GM23338 (cell line): ENCODE measurements around the gene TNFRSF8. TPM values are rescaled to one million over a fixed set of nuclear protein-coding genes. Genes with fewer than 3 reads are reported as not detected.
A peak's percentile ranks its signal among the peaks of the same experiment; 100 is the strongest.

Source experiments
- ATAC-seq: fragments of 200-7000 bp; cut with Tn5 transposase; 3 replicates; pipeline ENCODE4 v1.9.1; 2020
- DNase-seq: peaks from one replicate; pipeline ENCODE4 v3.0.0-alpha.2; 2015; ENCODE audit warnings: low spot score
- H2AFZ ChIP-seq: fragments of 200-600 bp; sonication (generic); 2 replicates; pipeline ENCODE4 v1.8.0; 2016; ENCODE audit warnings: antibody characterized with exemption, mild to moderate bottlenecking, moderate library complexity
- H3F3A ChIP-seq: fragments of 200-600 bp; sonication (generic); replicated peaks from 2 replicates; pipeline ENCODE4 v1.8.0; 2017; ENCODE audit warnings: antibody characterized with exemption, mixed run types, low read depth
- H3K27ac ChIP-seq: fragments of 200-600 bp; sonication (generic); 2 replicates; pipeline ENCODE4 v1.6.1; 2016; ENCODE audit warnings: low read depth
- H3K27me3 ChIP-seq: fragments of 200-600 bp; sonication (generic); 2 replicates; pipeline ENCODE4 v1.8.0; 2016; ENCODE audit warnings: mild to moderate bottlenecking, mixed run types, moderate library complexity; ENCODE audit not compliant: insufficient read depth
- H3K36me3 ChIP-seq: fragments of 200-600 bp; sonication (generic); 2 replicates; pipeline ENCODE4 v1.8.0; 2016; ENCODE audit warnings: mild to moderate bottlenecking; ENCODE audit not compliant: insufficient read depth
- H3K4me1 ChIP-seq: fragments of 200-600 bp; sonication (generic); 2 replicates; pipeline ENCODE4 v1.8.0; 2016; ENCODE audit warnings: mild to moderate bottlenecking, moderate library complexity; ENCODE audit not compliant: insufficient read depth
- H3K4me2 ChIP-seq: fragments of 200-600 bp; sonication (generic); 2 replicates; pipeline ENCODE4 v1.7.1; 2017; ENCODE audit warnings: mixed run types
- H3K4me3 ChIP-seq: fragments of 200-600 bp; sonication (generic); 2 replicates; pipeline ENCODE4 v1.6.1; 2016; ENCODE audit warnings: mixed run types
- H3K79me2 ChIP-seq: fragments of 200-600 bp; sonication (generic); replicated peaks from 2 replicates; pipeline ENCODE4 v1.8.0; 2017; ENCODE audit warnings: mild to moderate bottlenecking; ENCODE audit not compliant: insufficient read depth
- H3K9me2 ChIP-seq: fragments of 200-600 bp; sonication (generic); 2 replicates; pipeline ENCODE4 v1.8.0; 2017; ENCODE audit not compliant: insufficient read depth
- H4K20me1 ChIP-seq: fragments of 200-600 bp; sonication (generic); replicated peaks from 2 replicates; pipeline ENCODE4 v1.8.0; 2017; ENCODE audit warnings: mild to moderate bottlenecking; ENCODE audit not compliant: insufficient read depth
- H3K27ac Mint-ChIP-seq: 2 replicates; pipeline ENCODE4 v1.8.0; 2020; ENCODE audit warnings: inconsistent platforms, mild to moderate bottlenecking, moderate library complexity, mixed read lengths
- H3K27me3 Mint-ChIP-seq: 3 replicates; pipeline ENCODE4 v1.8.0; 2022; ENCODE audit warnings: low read depth, mild to moderate bottlenecking, moderate library complexity, mixed read lengths, inconsistent platforms; ENCODE audit not compliant: insufficient read depth, poor library complexity
- H3K36me3 Mint-ChIP-seq: 3 replicates; pipeline ENCODE4 v1.8.0; 2021; ENCODE audit warnings: low read depth, mild to moderate bottlenecking, inconsistent platforms, moderate library complexity, mixed read lengths
- H3K4me1 Mint-ChIP-seq: 3 replicates; pipeline ENCODE4 v1.8.0; 2020; ENCODE audit warnings: mild to moderate bottlenecking, inconsistent platforms, mixed read lengths
- H3K4me3 Mint-ChIP-seq: 3 replicates; pipeline ENCODE4 v1.8.0; 2021; ENCODE audit warnings: moderate library complexity, mild to moderate bottlenecking, inconsistent platforms, mixed read lengths
- H3K9me3 Mint-ChIP-seq: 3 replicates; pipeline ENCODE4 v1.8.0; 2020; ENCODE audit warnings: moderate library complexity, mild to moderate bottlenecking, inconsistent platforms, mixed read lengths
- CREB1 ChIP-seq: fragments of 250-450 bp; sonication (Bioruptor Pico); IDR thresholded peaks from 2 replicates; pipeline ENCODE4 v1.5.0; 2020; ENCODE audit warnings: low read depth, mild to moderate bottlenecking, moderate library complexity
- CTCF ChIP-seq, 2 experiments: fragments of 200-600 bp in 1 of 2; sonication (generic) in 1 of 2; conservative IDR thresholded peaks; 2 replicates each; pipeline versions ENCODE4 v1.5.1 to v1.6.1; 2016 to 2017; ENCODE audit warnings: antibody characterized with exemption in 2 of 2, low read depth in 2 of 2, mild to moderate bottlenecking in 2 of 2, moderate library complexity in 1 of 2
- ETS1 ChIP-seq: IDR thresholded peaks from 2 replicates; pipeline ENCODE4 v1.6.1; 2016; ENCODE audit warnings: antibody characterized with exemption
- EZH2 ChIP-seq: fragments of 200-600 bp; sonication (generic); IDR thresholded peaks from one replicate; pipeline ENCODE4 v1.8.0; 2017; ENCODE audit warnings: antibody characterized with exemption, mild to moderate bottlenecking, low read depth; ENCODE audit not compliant: unreplicated experiment
- EZH2phosphoT487 ChIP-seq: fragments of 200-600 bp; sonication (generic); IDR thresholded peaks from one replicate; pipeline ENCODE4 v1.8.1; 2018; ENCODE audit warnings: antibody characterized with exemption; ENCODE audit not compliant: unreplicated experiment
- JUNB ChIP-seq: IDR thresholded peaks from one replicate; pipeline ENCODE4 v1.6.1; 2016; ENCODE audit warnings: antibody characterized with exemption; ENCODE audit not compliant: unreplicated experiment
- NANOG ChIP-seq: IDR thresholded peaks from 2 replicates; pipeline ENCODE4 v1.6.1; 2016; ENCODE audit warnings: antibody characterized with exemption, borderline replicate concordance
- POLR2AphosphoS5 ChIP-seq: IDR thresholded peaks from 2 replicates; pipeline ENCODE4 v1.6.1; 2016; ENCODE audit warnings: antibody characterized with exemption, low read depth
- STAT1 ChIP-seq: IDR thresholded peaks from one replicate; pipeline ENCODE4 v1.6.1; 2016; ENCODE audit warnings: antibody characterized with exemption; ENCODE audit not compliant: unreplicated experiment
- ZNF114 ChIP-seq: fragments of 250-450 bp; sonication (Bioruptor Pico); IDR thresholded peaks from 2 replicates; pipeline ENCODE4 v1.5.0; 2020; ENCODE audit warnings: mild to moderate bottlenecking, moderate library complexity
- ZNF331 ChIP-seq: fragments of 250-450 bp; sonication (Bioruptor Pico); IDR thresholded peaks from 2 replicates; pipeline ENCODE4 v1.5.0; 2020; ENCODE audit warnings: low read depth, mild to moderate bottlenecking, moderate library complexity
- ZNF462 ChIP-seq: fragments of 250-450 bp; sonication (Bioruptor Pico); IDR thresholded peaks from 2 replicates; pipeline ENCODE4 v1.5.0; 2020; ENCODE audit warnings: mild to moderate bottlenecking, moderate library complexity
- polyA plus RNA-seq: library from polyadenylated mRNA; unstranded; fragments of >200 nt; fragmentation: Nextera tagmentation; extraction: Ambion mirVana; gene quantifications from 2 replicates; pipeline ENCODE4 v1.2.1, GENCODE V29; 2016
- total RNA-seq: library from RNA; depleted of rRNA; stranded (reverse); fragments of >200 nt; shearing (Covaris generic); gene quantifications from 2 replicates; pipeline ENCODE4 v1.2.3, GENCODE V29; 2014
- TF ChIP-seq, protein P1 (sequence below): IDR thresholded peaks from one replicate; pipeline ENCODE4 v1.6.1; 2018; ENCODE audit warnings: antibody characterized with exemption; ENCODE audit not compliant: unreplicated experiment

The TNFRSF8 gene
- total and polyA plus RNA-seq, 2 experiments from 2014 or later = 11.7 to 28.2 TPM

DNA sequence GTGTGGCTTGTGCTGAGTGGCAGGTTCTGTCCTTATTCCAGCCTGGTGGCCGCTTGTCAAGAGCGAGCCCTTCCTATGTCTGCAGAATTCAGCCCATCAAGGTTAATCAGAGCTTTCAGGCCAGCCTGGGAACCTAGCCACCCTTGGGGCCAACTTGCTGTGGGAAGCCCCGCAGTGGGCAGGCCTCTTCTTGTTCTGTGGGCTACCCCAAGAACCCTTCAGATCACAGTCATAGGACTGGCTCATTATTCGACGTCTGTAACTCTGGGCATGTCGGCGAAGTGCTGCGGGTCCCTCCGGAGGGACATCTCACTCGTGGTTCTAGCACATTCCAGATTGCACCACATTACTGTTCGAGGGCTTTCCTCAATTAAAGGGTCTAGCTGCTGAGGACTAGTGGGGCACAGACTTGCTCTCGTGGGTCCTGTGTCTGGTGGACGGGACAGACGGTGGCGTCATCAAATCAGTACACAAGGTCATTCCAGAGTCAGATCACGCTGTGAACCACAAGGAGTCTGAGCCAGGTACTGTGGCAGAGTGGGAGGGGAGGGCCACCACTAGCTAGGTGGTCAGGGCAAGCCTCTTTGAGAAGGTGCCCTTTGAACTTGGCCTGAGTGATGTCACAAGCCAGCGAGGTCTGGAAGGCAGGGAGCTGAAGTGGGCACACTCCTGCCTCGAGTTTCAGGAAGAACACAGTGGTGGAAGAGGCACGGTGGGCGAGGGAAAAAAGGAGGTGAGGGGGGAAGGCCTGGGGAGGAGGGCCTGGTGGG is 83.4 kb downstream of the TNFRSF8 start:
- no peaks in the 10 kb centered on the region for H3K4me1 ChIP-seq
- Mint-ChIP-seq H3K27me3 (peaks cover 3% of the 10 kb centered on the region), H3K4me3 (no peak overlapping the region), H3K4me1 (peaks cover 10% of the 10 kb centered on the region; the same call in 2 of the 3 replicates), H3K27ac (no peak overlapping the region; the same call in 1 of the 2 replicates), H3K36me3 (no peaks in the 10 kb centered on the region), H3K9me3 (no peaks in the 10 kb centered on the region; the same call in 2 of the 3 replicates)
- TF ChIP-seq JUNB (no peak), CREB1 (no peak), STAT1 (no peak), ZNF331 (CRISPR knock-in tag) (no peak), ZNF114 (no peak), EZH2 (no peak), CTCF (conservative IDR thresholded peaks at IDR 0.05; ENCODE audit: low read depth in 2 of 2) (no peak), POLR2AphosphoS5 (no peak), ETS1 (no peak), ZNF462 (CRISPR knock-in tag) (no peak), EZH2phosphoT487 (no peak), NANOG (no peak)
- TF ChIP-seq, protein P1, sequence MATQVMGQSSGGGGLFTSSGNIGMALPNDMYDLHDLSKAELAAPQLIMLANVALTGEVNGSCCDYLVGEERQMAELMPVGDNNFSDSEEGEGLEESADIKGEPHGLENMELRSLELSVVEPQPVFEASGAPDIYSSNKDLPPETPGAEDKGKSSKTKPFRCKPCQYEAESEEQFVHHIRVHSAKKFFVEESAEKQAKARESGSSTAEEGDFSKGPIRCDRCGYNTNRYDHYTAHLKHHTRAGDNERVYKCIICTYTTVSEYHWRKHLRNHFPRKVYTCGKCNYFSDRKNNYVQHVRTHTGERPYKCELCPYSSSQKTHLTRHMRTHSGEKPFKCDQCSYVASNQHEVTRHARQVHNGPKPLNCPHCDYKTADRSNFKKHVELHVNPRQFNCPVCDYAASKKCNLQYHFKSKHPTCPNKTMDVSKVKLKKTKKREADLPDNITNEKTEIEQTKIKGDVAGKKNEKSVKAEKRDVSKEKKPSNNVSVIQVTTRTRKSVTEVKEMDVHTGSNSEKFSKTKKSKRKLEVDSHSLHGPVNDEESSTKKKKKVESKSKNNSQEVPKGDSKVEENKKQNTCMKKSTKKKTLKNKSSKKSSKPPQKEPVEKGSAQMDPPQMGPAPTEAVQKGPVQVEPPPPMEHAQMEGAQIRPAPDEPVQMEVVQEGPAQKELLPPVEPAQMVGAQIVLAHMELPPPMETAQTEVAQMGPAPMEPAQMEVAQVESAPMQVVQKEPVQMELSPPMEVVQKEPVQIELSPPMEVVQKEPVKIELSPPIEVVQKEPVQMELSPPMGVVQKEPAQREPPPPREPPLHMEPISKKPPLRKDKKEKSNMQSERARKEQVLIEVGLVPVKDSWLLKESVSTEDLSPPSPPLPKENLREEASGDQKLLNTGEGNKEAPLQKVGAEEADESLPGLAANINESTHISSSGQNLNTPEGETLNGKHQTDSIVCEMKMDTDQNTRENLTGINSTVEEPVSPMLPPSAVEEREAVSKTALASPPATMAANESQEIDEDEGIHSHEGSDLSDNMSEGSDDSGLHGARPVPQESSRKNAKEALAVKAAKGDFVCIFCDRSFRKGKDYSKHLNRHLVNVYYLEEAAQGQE = no peak
- H3K79me2 ChIP-seq = no peaks in the 10 kb centered on the region
- no peaks in the 10 kb centered on the region for H3K9me2 ChIP-seq
- no peak for ATAC-seq
- H3K4me2 ChIP-seq = no peak overlapping the region
- no peaks in the 10 kb centered on the region for H3K27me3 ChIP-seq
- no peak overlapping the region for H2AFZ ChIP-seq
- H3K4me3 ChIP-seq = no peak overlapping the region
- 0 out of 2 replicates have a peak, but pooled peaks cover 10% of the 10 kb centered on the region for H3F3A ChIP-seq
- 0 out of 2 replicates have a peak overlapping the region, but pooled peaks have one; percentile 36 for H3K27ac ChIP-seq
- H4K20me1 ChIP-seq = no peaks in the 10 kb centered on the region
- no peaks in the 10 kb centered on the region; the same call in 1 of the 2 replicates for H3K36me3 ChIP-seq
- DNase-seq = no peak
